Measurements from ENCODE around the gene TENM3. TPM values are rescaled to one million over a fixed set of nuclear protein-coding genes. Genes with fewer than 3 reads are reported as not detected.

The TENM3 gene
- total RNA-seq, 2 experiments from 2014 or later = not detected

DNA sequence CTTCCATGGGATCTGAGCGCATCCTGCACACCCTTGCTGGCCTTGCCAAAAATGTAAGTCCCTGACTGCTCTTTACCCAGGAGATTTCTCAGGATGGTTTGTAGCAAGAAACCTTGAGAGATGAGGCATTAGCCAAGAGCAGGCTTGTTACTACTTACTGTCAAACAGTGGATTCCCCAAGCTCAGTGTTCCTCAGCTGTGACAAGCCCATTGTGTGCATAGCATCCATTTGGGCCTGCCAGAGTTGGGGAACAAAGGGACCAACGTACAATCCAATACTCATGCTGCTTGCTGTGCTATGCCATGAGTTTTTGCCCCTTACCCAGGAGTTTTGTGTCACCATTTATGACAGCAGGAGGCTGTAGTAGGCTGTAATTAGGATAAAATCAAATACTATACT lies 267.6 kb downstream of the TENM3 start:
- CTCF ChIA-PET = no interaction called here
- Mint-ChIP-seq H3K36me3 (ENCODE audit: low read depth) (no peaks in the 10 kb centered on the region), H3K4me1 (ENCODE audit: low read depth) (no peaks in the 10 kb centered on the region), H3K9me3 (no peaks in the 10 kb centered on the region), H3K27me3 (ENCODE audit: low read depth) (peaks cover 12% of the 10 kb centered on the region), H3K27ac (no peak overlapping the region), H3K4me3 (no peak overlapping the region)
- intact Hi-C loops (cut with micrococcal nuclease) = no loop called here
- DNase-seq = no peak

DNA sequence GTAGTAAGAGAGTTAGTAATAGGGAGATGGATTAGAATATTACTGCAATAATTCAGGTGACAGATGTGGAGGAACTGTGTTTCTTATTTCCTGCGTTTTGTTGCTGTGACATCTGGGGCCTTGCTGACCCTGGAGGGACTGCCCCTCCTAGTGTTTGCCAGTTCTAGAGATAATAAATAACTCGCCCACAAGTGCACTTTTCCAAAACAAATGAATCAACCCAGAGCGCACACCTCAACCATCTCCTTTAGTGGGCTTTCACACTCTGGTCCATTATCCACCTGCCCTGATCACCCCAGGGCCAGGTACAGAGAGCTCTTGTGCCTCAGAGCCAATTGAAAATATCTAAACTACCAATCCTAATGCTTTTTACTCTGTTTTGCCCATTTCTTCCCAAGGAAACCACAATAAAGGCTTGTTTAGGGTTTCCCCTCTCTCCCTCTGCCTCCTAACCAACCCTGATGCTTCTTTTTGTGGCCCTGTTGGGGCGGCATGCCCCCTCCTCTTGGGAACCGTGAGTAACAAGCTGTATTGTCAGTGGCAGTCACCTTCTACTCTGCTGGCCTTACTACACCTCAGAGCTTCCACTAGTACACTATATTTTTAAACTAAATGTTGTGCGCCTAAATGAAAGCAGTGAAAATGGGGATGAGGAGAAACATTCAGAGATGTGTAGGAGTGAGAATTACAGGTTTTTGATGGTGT lies 270.5 kb downstream of the TENM3 start:
- no peak overlapping the region for H3K27ac Mint-ChIP-seq
- H3K4me1 Mint-ChIP-seq (ENCODE audit: low read depth) = no peaks in the 10 kb centered on the region

DNA sequence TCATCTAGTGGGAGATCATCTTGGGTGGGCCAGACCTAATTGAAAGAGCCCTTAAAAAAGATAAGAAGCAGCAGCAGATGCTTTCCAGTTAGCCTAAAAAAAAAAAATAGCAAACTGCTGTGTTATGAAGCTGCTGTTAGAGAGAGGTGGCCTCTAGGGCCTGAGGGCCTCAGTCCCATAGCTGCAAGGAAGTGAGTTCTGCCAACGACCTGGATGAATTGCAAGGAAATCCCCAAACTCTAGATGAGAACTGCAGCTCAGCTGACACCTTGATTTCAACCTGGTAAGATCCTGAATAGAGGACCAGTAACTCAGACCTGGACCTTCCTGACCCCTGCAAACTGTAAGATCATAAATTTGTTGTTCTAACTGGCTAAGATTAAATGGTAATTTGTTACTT lies 275.2 kb downstream of the TENM3 start:
- DNase-seq = no peak
- no peaks in the 10 kb centered on the region for H3K4me1 Mint-ChIP-seq (ENCODE audit: low read depth)
- H3K36me3 Mint-ChIP-seq (ENCODE audit: low read depth) = no peaks in the 10 kb centered on the region
- no peak overlapping the region for H3K4me3 Mint-ChIP-seq
- H3K9me3 Mint-ChIP-seq = no peaks in the 10 kb centered on the region
- intact Hi-C loops (cut with micrococcal nuclease) = no loop called here
- H3K27me3 Mint-ChIP-seq (ENCODE audit: low read depth) = peaks cover 18% of the 10 kb centered on the region
- no peak overlapping the region for H3K27ac Mint-ChIP-seq
- CTCF ChIA-PET = interaction anchor here (0.6 kb wide), 1 partner anchor 30 kb away, joined by 3 read pairs; no protein-coding TSS in a partner anchor

More for the DNA sequence above, 270.5 kb downstream of the TENM3 start:
- H3K4me3 Mint-ChIP-seq = no peak overlapping the region
- CTCF ChIA-PET = no interaction called here
- H3K36me3 Mint-ChIP-seq (ENCODE audit: low read depth) = no peaks in the 10 kb centered on the region
- intact Hi-C loops (cut with micrococcal nuclease) = no loop called here
- DNase-seq = no peak
- no peaks in the 10 kb centered on the region for H3K9me3 Mint-ChIP-seq
- peaks cover 12% of the 10 kb centered on the region for H3K27me3 Mint-ChIP-seq (ENCODE audit: low read depth)

GRCh38 chr4:182519528-182519927 lies 276.3 kb downstream of the TENM3 start:
- Mint-ChIP-seq H3K27me3 (ENCODE audit: low read depth) (peaks cover 18% of the 10 kb centered on the region), H3K27ac (no peak overlapping the region), H3K9me3 (no peaks in the 10 kb centered on the region), H3K36me3 (ENCODE audit: low read depth) (no peaks in the 10 kb centered on the region), H3K4me3 (no peak overlapping the region), H3K4me1 (ENCODE audit: low read depth) (no peaks in the 10 kb centered on the region)
- intact Hi-C loops (cut with micrococcal nuclease) = no loop called here
- DNase-seq = no peak
- CTCF ChIA-PET = no interaction called here

DNA sequence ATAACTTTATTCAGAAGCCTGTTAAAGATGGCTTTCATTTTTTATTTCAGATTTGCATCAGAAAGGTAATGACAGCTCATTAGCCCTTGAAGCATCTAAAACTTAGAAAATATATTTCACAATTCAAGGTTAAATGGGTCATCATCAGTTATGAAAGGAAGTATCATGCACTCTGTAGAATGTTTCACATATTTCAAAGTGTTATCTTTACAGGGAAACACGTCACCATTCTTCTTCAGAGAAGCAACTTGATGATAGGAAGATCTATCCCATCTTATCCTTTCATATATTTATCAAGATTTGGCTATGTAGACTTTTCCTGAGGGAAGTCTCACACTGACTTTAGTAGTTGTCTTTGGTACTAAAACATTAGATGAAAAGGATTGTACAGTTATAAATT lies 277.8 kb downstream of the TENM3 start:
- intact Hi-C loops (cut with micrococcal nuclease) = no loop called here
- H3K4me3 Mint-ChIP-seq = no peak overlapping the region
- no peaks in the 10 kb centered on the region for H3K36me3 Mint-ChIP-seq (ENCODE audit: low read depth)
- DNase-seq = no peak
- no peaks in the 10 kb centered on the region for H3K4me1 Mint-ChIP-seq (ENCODE audit: low read depth)
- CTCF ChIA-PET = no interaction called here
- H3K27ac Mint-ChIP-seq = no peak overlapping the region
- H3K27me3 Mint-ChIP-seq (ENCODE audit: low read depth) = peaks cover 18% of the 10 kb centered on the region
- no peaks in the 10 kb centered on the region for H3K9me3 Mint-ChIP-seq

GRCh38 chr4:182528819-182529218 lies 285.6 kb downstream of the TENM3 start:
- CTCF ChIA-PET = no interaction called here
- H3K27me3 Mint-ChIP-seq (ENCODE audit: low read depth) = peaks cover 19% of the 10 kb centered on the region

GRCh38 chr4:182530451-182530850 lies 287.2 kb downstream of the TENM3 start:
- intact Hi-C loops (cut with micrococcal nuclease) = no loop called here
- Mint-ChIP-seq H3K4me3 (no peak overlapping the region), H3K27ac (no peak overlapping the region), H3K4me1 (ENCODE audit: low read depth) (no peaks in the 10 kb centered on the region), H3K36me3 (ENCODE audit: low read depth) (no peaks in the 10 kb centered on the region), H3K27me3 (ENCODE audit: low read depth) (peaks cover 18% of the 10 kb centered on the region), H3K9me3 (no peaks in the 10 kb centered on the region)
- DNase-seq = no peak
- CTCF ChIA-PET = no interaction called here

More at GRCh38 chr4:182528819-182529218, 285.6 kb downstream of the TENM3 start:
- no peak overlapping the region for H3K4me3 Mint-ChIP-seq
- intact Hi-C loops (cut with micrococcal nuclease) = no loop called here
- no peaks in the 10 kb centered on the region for H3K36me3 Mint-ChIP-seq (ENCODE audit: low read depth)
- no peaks in the 10 kb centered on the region for H3K9me3 Mint-ChIP-seq
- H3K27ac Mint-ChIP-seq = no peak overlapping the region
- H3K4me1 Mint-ChIP-seq (ENCODE audit: low read depth) = no peaks in the 10 kb centered on the region
- no peak for DNase-seq

DNA sequence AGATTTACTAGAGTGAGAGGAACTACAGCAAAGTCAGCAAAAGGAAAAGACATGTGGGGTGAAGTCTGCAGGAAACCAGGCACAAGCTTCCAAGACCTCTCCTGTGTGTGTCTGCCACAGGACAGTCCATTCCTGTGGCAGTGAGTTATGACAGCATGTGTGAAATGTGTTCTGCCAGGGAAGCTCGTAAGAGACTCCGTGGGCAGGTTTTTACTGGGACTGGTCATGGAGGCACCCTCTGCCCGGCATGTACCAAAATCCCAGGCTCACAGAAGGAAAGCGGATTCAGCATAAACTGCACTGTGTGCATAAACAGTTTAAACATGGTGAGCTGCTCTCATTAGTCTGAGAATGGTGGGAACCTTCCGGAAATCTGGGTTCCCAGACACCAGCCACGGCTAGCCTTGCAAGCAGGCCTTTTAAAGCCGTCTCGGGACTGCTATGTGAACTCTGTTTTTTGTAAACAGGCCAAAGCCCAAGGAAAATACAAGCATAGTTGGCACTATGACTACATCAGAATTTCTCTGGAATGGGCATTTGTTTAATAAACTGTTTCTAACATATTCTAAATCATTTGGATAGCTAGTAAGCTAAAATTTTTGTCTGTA lies 288.5 kb downstream of the TENM3 start:
- H3K27me3 Mint-ChIP-seq (ENCODE audit: low read depth) = peaks cover 12% of the 10 kb centered on the region
- no peak overlapping the region for H3K27ac Mint-ChIP-seq
- no peak for DNase-seq
- no peaks in the 10 kb centered on the region for H3K36me3 Mint-ChIP-seq (ENCODE audit: low read depth)
- H3K4me1 Mint-ChIP-seq (ENCODE audit: low read depth) = no peaks in the 10 kb centered on the region
- CTCF ChIA-PET = no interaction called here
- H3K9me3 Mint-ChIP-seq = no peaks in the 10 kb centered on the region
- intact Hi-C loops (cut with micrococcal nuclease) = no loop called here
- no peak overlapping the region for H3K4me3 Mint-ChIP-seq

GRCh38 chr4:182532441-182532840 lies 289.2 kb downstream of the TENM3 start:
- H3K4me1 Mint-ChIP-seq (ENCODE audit: low read depth) = no peaks in the 10 kb centered on the region
- no peak overlapping the region for H3K27ac Mint-ChIP-seq
- no peak overlapping the region for H3K4me3 Mint-ChIP-seq
- intact Hi-C loops (cut with micrococcal nuclease) = no loop called here
- no peaks in the 10 kb centered on the region for H3K36me3 Mint-ChIP-seq (ENCODE audit: low read depth)
- no peaks in the 10 kb centered on the region for H3K9me3 Mint-ChIP-seq
- DNase-seq = no peak
- CTCF ChIA-PET = no interaction called here
- H3K27me3 Mint-ChIP-seq (ENCODE audit: low read depth) = peaks cover 9% of the 10 kb centered on the region

- Mint-ChIP-seq H3K36me3 (ENCODE audit: low read depth) (no peaks in the 10 kb centered on the region), H3K27ac (no peak overlapping the region), H3K27me3 (ENCODE audit: low read depth) (peaks cover 7% of the 10 kb centered on the region), H3K4me3 (no peak overlapping the region), H3K4me1 (ENCODE audit: low read depth) (no peaks in the 10 kb centered on the region), H3K9me3 (no peaks in the 10 kb centered on the region)
- DNase-seq = no peak
- intact Hi-C loops (cut with micrococcal nuclease) = no loop called here
- CTCF ChIA-PET = no interaction called here
Measured at GRCh38 chr4:182533964-182534363, 290.8 kb downstream of the TENM3 start.

GRCh38 chr4:182536221-182536811 lies 293.1 kb downstream of the TENM3 start:
- Mint-ChIP-seq H3K9me3 (no peaks in the 10 kb centered on the region), H3K4me3 (no peak overlapping the region), H3K27me3 (ENCODE audit: low read depth) (peaks cover 3% of the 10 kb centered on the region), H3K4me1 (ENCODE audit: low read depth) (no peaks in the 10 kb centered on the region), H3K36me3 (ENCODE audit: low read depth) (no peaks in the 10 kb centered on the region), H3K27ac (no peak overlapping the region)
- DNase-seq = no peak
- intact Hi-C loops (cut with micrococcal nuclease) = no loop called here
- CTCF ChIA-PET = no interaction called here

GRCh38 chr4:182537031-182537795 lies 294.0 kb downstream of the TENM3 start:
- no peaks in the 10 kb centered on the region for H3K4me1 Mint-ChIP-seq (ENCODE audit: low read depth)
- H3K27me3 Mint-ChIP-seq (ENCODE audit: low read depth) = no peaks in the 10 kb centered on the region
- no peak for DNase-seq
- CTCF ChIA-PET = no interaction called here
- intact Hi-C loops (cut with micrococcal nuclease) = no loop called here
- H3K36me3 Mint-ChIP-seq (ENCODE audit: low read depth) = no peaks in the 10 kb centered on the region
- no peak overlapping the region for H3K27ac Mint-ChIP-seq
- H3K4me3 Mint-ChIP-seq = no peak overlapping the region
- no peaks in the 10 kb centered on the region for H3K9me3 Mint-ChIP-seq
